Measurements from ENCODE around the gene SRM.

GRCh38 chr1:11070876-11071275, 11.1 kb upstream of the SRM start:
- TF ChIP-seq, protein P1, sequence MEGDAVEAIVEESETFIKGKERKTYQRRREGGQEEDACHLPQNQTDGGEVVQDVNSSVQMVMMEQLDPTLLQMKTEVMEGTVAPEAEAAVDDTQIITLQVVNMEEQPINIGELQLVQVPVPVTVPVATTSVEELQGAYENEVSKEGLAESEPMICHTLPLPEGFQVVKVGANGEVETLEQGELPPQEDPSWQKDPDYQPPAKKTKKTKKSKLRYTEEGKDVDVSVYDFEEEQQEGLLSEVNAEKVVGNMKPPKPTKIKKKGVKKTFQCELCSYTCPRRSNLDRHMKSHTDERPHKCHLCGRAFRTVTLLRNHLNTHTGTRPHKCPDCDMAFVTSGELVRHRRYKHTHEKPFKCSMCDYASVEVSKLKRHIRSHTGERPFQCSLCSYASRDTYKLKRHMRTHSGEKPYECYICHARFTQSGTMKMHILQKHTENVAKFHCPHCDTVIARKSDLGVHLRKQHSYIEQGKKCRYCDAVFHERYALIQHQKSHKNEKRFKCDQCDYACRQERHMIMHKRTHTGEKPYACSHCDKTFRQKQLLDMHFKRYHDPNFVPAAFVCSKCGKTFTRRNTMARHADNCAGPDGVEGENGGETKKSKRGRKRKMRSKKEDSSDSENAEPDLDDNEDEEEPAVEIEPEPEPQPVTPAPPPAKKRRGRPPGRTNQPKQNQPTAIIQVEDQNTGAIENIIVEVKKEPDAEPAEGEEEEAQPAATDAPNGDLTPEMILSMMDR (IDR thresholded peaks at IDR 0.05; ENCODE audit: insufficient read depth, low read length), result no peak
- no peak for TF ChIP-seq REST (IDR thresholded peaks at IDR 0.05; ENCODE audit: insufficient replicate concordance, low read depth)
